HepG2 (cell line): Measurements from ENCODE around the gene MAP2K1. TPM values are rescaled to one million over a fixed set of nuclear protein-coding genes. Genes with fewer than 3 reads are reported as not detected.

ENCODE experiments used
- MED13 ChIP-seq: sonication (generic); formaldehyde crosslinking; IDR thresholded peaks from 2 replicates; pipeline ENCODE4 v1.5.0; 2020; ENCODE audit warnings: missing genetic modification reagents
- MED8 ChIP-seq: sonication (generic); formaldehyde crosslinking; IDR thresholded peaks from 2 replicates; pipeline ENCODE4 v1.8.1; 2023; ENCODE audit warnings: mild to moderate bottlenecking, missing genetic modification reagents; ENCODE audit not compliant: insufficient replicate concordance
- NR0B2 ChIP-seq: sonication (generic); formaldehyde crosslinking; IDR thresholded peaks from 2 replicates; pipeline ENCODE4 v1.4.0; 2020; ENCODE audit warnings: mild to moderate bottlenecking, missing genetic modification reagents
- NR1H2 ChIP-seq: sonication (generic); formaldehyde crosslinking; IDR thresholded peaks from 2 replicates; pipeline ENCODE4 v1.8.1; 2022; ENCODE audit warnings: low read depth, missing genetic modification reagents, borderline replicate concordance
- NR2F2 ChIP-seq: IDR thresholded peaks from 2 replicates; pipeline ENCODE4 v1.6.1; 2012; ENCODE audit warnings: low read depth, inconsistent platforms, borderline replicate concordance
- RAD51 ChIP-seq: fragments of 450-650 bp; IDR thresholded peaks from 2 replicates; pipeline ENCODE4 v1.6.1; 2016; ENCODE audit warnings: borderline replicate concordance
- REL ChIP-seq: sonication (generic); formaldehyde crosslinking; conservative IDR thresholded peaks from 2 replicates; pipeline ENCODE4 v1.8.0; 2022; ENCODE audit warnings: mild to moderate bottlenecking, missing genetic modification reagents, moderate library complexity
- RFX1 ChIP-seq: fragments of 450-650 bp; IDR thresholded peaks from 2 replicates; pipeline ENCODE4 v1.6.1; 2017
- SMC3 ChIP-seq: IDR thresholded peaks from 2 replicates; pipeline ENCODE4 v1.6.1; 2011; ENCODE audit warnings: low read length, improper control_type of control experiment
- SRY ChIP-seq: sonication (generic); formaldehyde crosslinking; IDR thresholded peaks from 2 replicates; pipeline ENCODE4 v1.8.0; 2022; ENCODE audit warnings: mild to moderate bottlenecking, missing genetic modification reagents
- ZBTB40 ChIP-seq, 2 experiments: fragments of 450-650 bp in 1 of 2; sonication (generic) in 1 of 2; formaldehyde crosslinking in 1 of 2; IDR thresholded peaks; 2 replicates each; pipeline versions ENCODE4 v1.6.1 to v1.8.0; 2016 to 2022; ENCODE audit warnings: antibody characterized with exemption in 1 of 2, mild to moderate bottlenecking in 1 of 2, missing genetic modification reagents in 1 of 2
- ZMYM2 ChIP-seq: sonication (generic); formaldehyde crosslinking; IDR thresholded peaks from 2 replicates; pipeline ENCODE4 v1.8.0; 2022; ENCODE audit warnings: mild to moderate bottlenecking, missing genetic modification reagents
- ZNF12 ChIP-seq: sonication (generic); formaldehyde crosslinking; IDR thresholded peaks from 2 replicates; pipeline ENCODE4 v1.5.0; 2020; ENCODE audit warnings: missing genetic modification reagents
- ZNF335 ChIP-seq: sonication (generic); formaldehyde crosslinking; IDR thresholded peaks from 2 replicates; pipeline ENCODE4 v1.4.0; 2020; ENCODE audit warnings: missing genetic modification reagents
- ZNF720 ChIP-seq: sonication (generic); formaldehyde crosslinking; IDR thresholded peaks from 2 replicates; pipeline ENCODE4 v1.4.0; 2020; ENCODE audit warnings: missing genetic modification reagents
- ZNF747 ChIP-seq: sonication (generic); formaldehyde crosslinking; IDR thresholded peaks from 2 replicates; pipeline ENCODE4 v1.8.1; 2023; ENCODE audit warnings: missing genetic modification reagents, mild to moderate bottlenecking, borderline replicate concordance
- polyA plus RNA-seq, 8 experiments: library from polyadenylated mRNA; depleted of rRNA in 3 of 8; stranded (reverse) in 7 of 8; unstranded in 1 of 8; fragments of >200 nt; fragmentation: Illumina TruSeq in 4 of 8; extraction: Trizol in 4 of 8; gene quantifications; 2 replicates each; pipeline versions ENCODE4 v1.2.1 to v1.2.3, GENCODE V29; 2011 to 2016; ENCODE audit warnings: low read depth in 4 of 8, missing spikeins in 1 of 8, mixed read lengths in 1 of 8; ENCODE audit not compliant: insufficient read depth in 1 of 8
- total RNA-seq, 5 experiments: library from RNA; depleted of rRNA; stranded (reverse); fragments of >200 nt; fragmentation: Illumina TruSeq; extraction: Trizol; gene quantifications; 2 replicates each; pipeline ENCODE4 v1.2.3, GENCODE V29; 2016; ENCODE audit warnings: low read depth in 1 of 5

MAP2K1 gene
- total and polyA plus RNA-seq, 2 of the 13 experiments (the other 11 are each of a cell fraction or from before 2014, with no cell fraction given) = 24.1 to 49.2 TPM

- TF ChIP-seq ZBTB40 (IDR thresholded peaks at IDR 0.05) (peak; percentile 88), ZBTB40 (CRISPR knock-in tag; IDR thresholded peaks at IDR 0.05) (peak; percentile 14; the same call in 1 of the 2 replicates), MED13 (CRISPR knock-in tag) (no peak), ZNF12 (CRISPR knock-in tag) (peak; percentile 62; the same call in 1 of the 2 replicates), SMC3 (no peak), ZNF720 (CRISPR knock-in tag) (peak; percentile 85; the same call in 1 of the 2 replicates), SRY (CRISPR knock-in tag) (no peak), NR0B2 (CRISPR knock-in tag) (peak; percentile 42; the same call in 1 of the 2 replicates), ZNF335 (CRISPR knock-in tag) (no peak), RAD51 (no peak), ZMYM2 (CRISPR knock-in tag) (no peak), NR1H2 (CRISPR knock-in tag) (no peak), NR2F2 (0 out of 2 replicates have a peak, but pooled peaks have one; percentile 21), MED8 (CRISPR knock-in tag) (no peak), ZNF747 (CRISPR knock-in tag) (0 out of 2 replicates have a peak, but pooled peaks have one; percentile 25), RFX1 (no peak), REL (CRISPR knock-in tag) (0 out of 2 replicates have a peak, but pooled peaks have one; percentile 45)
Observed at GRCh38 chr15:66504563-66505429, 118.1 kb downstream of the MAP2K1 start, which contains the start of the genes RPL4 and ZWILCH (continued).
